Spleen (tissue), 11 donors: ENCODE results near the gene MED26. TPM values are rescaled to one million over a fixed set of nuclear protein-coding genes. Genes with fewer than 3 reads are reported as not detected.
"Not testable (repeated sequence)": the region's sequence is repeated elsewhere in the genome, so short reads cannot be mapped to it uniquely, and the experiment has no call there.

Experiments
- DNase-seq: peaks from one replicate; pipeline ENCODE4 v3.0.0-alpha.2; 2020
- H3K27ac ChIP-seq, 8 donors: fragments of 200-600 bp; sonication (generic) in 7 of 8; 1 replicate in 4 of 8; 2 replicates in 4 of 8; pipeline versions ENCODE4 v1.5.0 to v1.8.0; 2016 to 2021; ENCODE audit warnings: inconsistent platforms in 4 of 8, mild to moderate bottlenecking in 4 of 8, moderate library complexity in 1 of 8
- H3K27me3 ChIP-seq, 7 donors: fragments of 200-600 bp; sonication (generic) in 6 of 7; replicated peaks in 1 of 7; 1 replicate in 4 of 7; 2 replicates in 3 of 7; pipeline versions ENCODE4 v1.5.0 to v1.8.0; 2016 to 2021; ENCODE audit warnings: inconsistent platforms in 3 of 7, mild to moderate bottlenecking in 1 of 7
- H3K36me3 ChIP-seq, 6 donors: fragments of 200-600 bp; sonication (generic) in 5 of 6; 1 replicate in 4 of 6; 2 replicates in 2 of 6; pipeline versions ENCODE4 v1.5.0 to v1.8.0; 2016 to 2021; ENCODE audit warnings: inconsistent platforms in 2 of 6
- H3K4me1 ChIP-seq, 6 donors: fragments of 200-600 bp; sonication (generic) in 5 of 6; 1 replicate in 3 of 6; 2 replicates in 3 of 6; pipeline versions ENCODE4 v1.5.0 to v1.8.0; 2016 to 2021; ENCODE audit warnings: inconsistent platforms in 3 of 6
- H3K4me3 ChIP-seq, 8 donors: fragments of 200-600 bp; sonication (generic) in 7 of 8; 1 replicate in 4 of 8; 2 replicates in 4 of 8; pipeline versions ENCODE4 v1.5.0 to v1.8.0; 2016 to 2021; ENCODE audit warnings: inconsistent platforms in 4 of 8, mild to moderate bottlenecking in 4 of 8, moderate library complexity in 2 of 8
- H3K9me3 ChIP-seq, 8 donors: fragments of 200-600 bp; sonication (generic) in 7 of 8; 1 replicate in 4 of 8; 2 replicates in 4 of 8; pipeline versions ENCODE4 v1.5.0 to v1.8.0; 2016 to 2021; ENCODE audit warnings: inconsistent platforms in 4 of 8
- POLR2A ChIP-seq, 3 donors: fragments of 450-650 bp; IDR thresholded peaks; one replicate each; pipeline ENCODE4 v1.5.1; 2017; ENCODE audit warnings: antibody characterized with exemption in 3 of 3, mild to moderate bottlenecking in 1 of 3
- POLR2AphosphoS5 ChIP-seq, 3 donors: sonication (generic); formaldehyde crosslinking; IDR thresholded peaks; one replicate each; pipeline ENCODE4 v1.5.1; 2017; ENCODE audit warnings: antibody characterized with exemption in 3 of 3
- WGBS, 5 donors: extraction: QIAGEN DNeasy Blood & Tissue Kit in 3 of 5; methylation state at CpG; one replicate each; pipeline versions ENCODE4 v1.1.5 to v1.1.7; 2013 to 2018; 5-methylcytosine and 5-hydroxymethylcytosine counted together
- intact Hi-C: fragments of 100-400 bp; cut with DNase I; formaldehyde crosslinking; loops from one replicate; pipeline ENCODE4 v1.15.0; 2023; ENCODE audit warnings: low total_unique reads
- polyA plus RNA-seq, 3 donors: library from polyadenylated mRNA; stranded (reverse); fragments of 200-250 nt; gene quantifications; one replicate each; pipeline ENCODE4 v1.2.1, GENCODE V29; 2013
- total RNA-seq, 7 donors: library from RNA; depleted of rRNA in 3 of 7; stranded (reverse); fragments of >200 nt in 3 of 7; fragmentation: NEBNext Ultra II Directional in 4 of 7; extraction: Animal tissue kit (Norgen Biotek cat#: 25700) in 4 of 7; gene quantifications; one replicate each; pipeline versions ENCODE4 v1.1.0 to v1.2.1, GENCODE V29; 2016 to 2021
- TF ChIP-seq, protein P1 (sequence below), 11 experiments: fragments of 200-600 bp in 7 of 11; fragments of 450-650 bp in 4 of 11; sonication (generic) in 4 of 11; IDR thresholded peaks in 8 of 11; conservative IDR thresholded peaks in 3 of 11; 1 replicate in 7 of 11; 2 replicates in 4 of 11; pipeline versions ENCODE4 v1.4.0 to v1.8.0; 2016 to 2021; ENCODE audit warnings: antibody characterized with exemption in 11 of 11, inconsistent platforms in 4 of 11, mild to moderate bottlenecking in 1 of 11
- donor health status: healthy with polysubstance abuse.
- donor health status: DM: no; HTN: no; CAD: no; lungs with moderate emphysema.
- donor health status: DM: no; HTN: no; CAD: no.
- donor health status: Bipolar disorder and iron deficiency.
- donor health status: healthy.
- donor health status: DM: no; HTN: no; CAD: no.
- donor health status: DM: yes; HTN: yes; CAD: no.

Gene MED26
- total and polyA plus RNA-seq, 10 donors, result 6.5 to 20.4 (median 15.7) TPM

- WGBS, 5 donors, result 95 to 97% (median 96%) methylated on average over 6 of the region's 6 CpGs
- TF ChIP-seq, protein P1, sequence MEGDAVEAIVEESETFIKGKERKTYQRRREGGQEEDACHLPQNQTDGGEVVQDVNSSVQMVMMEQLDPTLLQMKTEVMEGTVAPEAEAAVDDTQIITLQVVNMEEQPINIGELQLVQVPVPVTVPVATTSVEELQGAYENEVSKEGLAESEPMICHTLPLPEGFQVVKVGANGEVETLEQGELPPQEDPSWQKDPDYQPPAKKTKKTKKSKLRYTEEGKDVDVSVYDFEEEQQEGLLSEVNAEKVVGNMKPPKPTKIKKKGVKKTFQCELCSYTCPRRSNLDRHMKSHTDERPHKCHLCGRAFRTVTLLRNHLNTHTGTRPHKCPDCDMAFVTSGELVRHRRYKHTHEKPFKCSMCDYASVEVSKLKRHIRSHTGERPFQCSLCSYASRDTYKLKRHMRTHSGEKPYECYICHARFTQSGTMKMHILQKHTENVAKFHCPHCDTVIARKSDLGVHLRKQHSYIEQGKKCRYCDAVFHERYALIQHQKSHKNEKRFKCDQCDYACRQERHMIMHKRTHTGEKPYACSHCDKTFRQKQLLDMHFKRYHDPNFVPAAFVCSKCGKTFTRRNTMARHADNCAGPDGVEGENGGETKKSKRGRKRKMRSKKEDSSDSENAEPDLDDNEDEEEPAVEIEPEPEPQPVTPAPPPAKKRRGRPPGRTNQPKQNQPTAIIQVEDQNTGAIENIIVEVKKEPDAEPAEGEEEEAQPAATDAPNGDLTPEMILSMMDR (IDR thresholded peaks at IDR 0.05 in 8 of 11, conservative IDR thresholded peaks at IDR 0.05 in 3 of 11), result no peak
- TF ChIP-seq POLR2AphosphoS5 (IDR thresholded peaks at IDR 0.05), result no peak
- TF ChIP-seq POLR2A (IDR thresholded peaks at IDR 0.05), result no peak
- peaks cover 2 to 100% (median 67%) of the 10 kb centered on the region in 6 donors for H3K36me3 ChIP-seq
- intact Hi-C loops, result no loop called here
- H3K27me3 ChIP-seq, result no peaks in the 10 kb centered on the region
- peaks cover 0 to 21% (median 12%) of the 10 kb centered on the region in 6 donors for H3K4me1 ChIP-seq
- H3K9me3 ChIP-seq, result no peaks in the 10 kb centered on the region
- no peak overlapping the region for H3K27ac ChIP-seq
- no peak overlapping the region for H3K4me3 ChIP-seq
- DNase-seq, result no peak
Measured at GRCh38 chr19:16562608-16563025, 65.4 kb downstream of the MED26 start.

DNA sequence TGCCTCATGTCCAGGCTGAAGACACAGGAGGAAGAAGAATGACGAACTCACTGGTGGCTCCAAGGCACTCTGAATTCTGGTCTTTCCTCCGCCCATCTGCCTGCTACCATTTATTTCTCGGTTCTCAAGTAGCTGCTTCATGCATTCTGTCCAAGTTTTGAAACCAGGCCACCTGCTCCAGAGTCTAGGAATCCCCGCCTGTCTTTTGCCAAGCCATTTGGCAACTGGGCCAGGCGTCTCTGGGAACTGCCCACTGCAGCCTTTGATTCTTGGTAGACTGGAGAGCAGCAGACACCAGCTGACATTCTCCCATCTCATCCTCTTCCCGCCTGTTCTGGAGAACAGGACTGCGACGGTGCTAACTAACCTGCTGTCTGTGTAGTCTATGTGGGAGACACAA is 66.6 kb downstream of the MED26 start:
- peaks cover 2 to 100% (median 64%) of the 10 kb centered on the region in 6 donors for H3K36me3 ChIP-seq
- DNase-seq, result no peak
- no peaks in the 10 kb centered on the region for H3K9me3 ChIP-seq
- TF ChIP-seq, protein P1 (IDR thresholded peaks at IDR 0.05 in 8 of 11, conservative IDR thresholded peaks at IDR 0.05 in 3 of 11), result no peak
- TF ChIP-seq POLR2A (IDR thresholded peaks at IDR 0.05), result no peak
- no peak for TF ChIP-seq POLR2AphosphoS5 (IDR thresholded peaks at IDR 0.05)
- H3K27ac ChIP-seq, result no peak overlapping the region
- H3K4me3 ChIP-seq, result no peak overlapping the region
- intact Hi-C loops, result no loop called here
- H3K27me3 ChIP-seq, result no peaks in the 10 kb centered on the region
- WGBS, 5 donors, result 90 to 97% (median 95%) methylated on average over 8 of the region's 8 CpGs
- peaks cover 0 to 14% (median 8%) of the 10 kb centered on the region in 6 donors for H3K4me1 ChIP-seq

GRCh38 chr19:16559780-16560276 is 68.2 kb downstream of the MED26 start:
- 92 to 96% (median 93%) methylated on average over 10 of the region's 10 CpGs for WGBS, 5 donors
- DNase-seq, result no peak
- no peaks in the 10 kb centered on the region for H3K4me1 ChIP-seq
- peaks cover 2 to 100% (median 68%) of the 10 kb centered on the region in 6 donors for H3K36me3 ChIP-seq
- H3K27me3 ChIP-seq, result no peaks in the 10 kb centered on the region
- intact Hi-C loops, result no loop called here
- H3K9me3 ChIP-seq, result no peaks in the 10 kb centered on the region
- TF ChIP-seq POLR2A (IDR thresholded peaks at IDR 0.05) (no peak), POLR2AphosphoS5 (IDR thresholded peaks at IDR 0.05) (no peak)
- TF ChIP-seq, protein P1 (IDR thresholded peaks at IDR 0.05 in 8 of 11, conservative IDR thresholded peaks at IDR 0.05 in 3 of 11), result no peak
- H3K4me3 ChIP-seq, result no peak overlapping the region
- H3K27ac ChIP-seq, result no peak overlapping the region

DNA sequence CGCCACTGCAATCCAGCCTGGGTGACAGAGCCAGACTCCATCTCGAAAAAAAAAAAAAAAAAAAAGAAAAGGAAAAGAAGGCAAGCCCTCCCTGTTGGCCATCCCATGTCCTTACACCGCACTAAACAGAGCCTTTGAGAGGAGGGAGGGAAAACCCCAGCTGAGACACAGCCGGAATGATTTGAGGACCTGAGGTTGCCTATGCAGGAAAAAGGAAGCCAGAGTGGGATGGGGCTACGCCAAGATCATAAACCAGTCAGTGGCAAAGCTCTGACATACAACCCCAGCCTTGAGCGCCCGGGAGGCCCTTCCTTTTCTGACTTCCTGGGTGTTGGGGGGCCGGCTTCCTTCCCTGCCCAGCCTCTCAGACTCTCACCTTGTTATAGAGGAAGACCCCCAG is 73.2 kb downstream of the MED26 start:
- no peak overlapping the region for H3K4me3 ChIP-seq
- TF ChIP-seq POLR2AphosphoS5 (IDR thresholded peaks at IDR 0.05) (no peak), POLR2A (IDR thresholded peaks at IDR 0.05) (no peak)
- TF ChIP-seq, protein P1 (IDR thresholded peaks at IDR 0.05 in 8 of 11, conservative IDR thresholded peaks at IDR 0.05 in 3 of 11), result no peak
- H3K36me3 ChIP-seq, result peaks cover 2 to 100% (median 62%) of the 10 kb centered on the region in 6 donors
- H3K27me3 ChIP-seq, result no peaks in the 10 kb centered on the region
- no peaks in the 10 kb centered on the region for H3K4me1 ChIP-seq
- 45 to 68% (median 51%) methylated on average over 7 to 8 of the region's 8 CpGs for WGBS, 5 donors
- no peak overlapping the region for H3K27ac ChIP-seq
- no peaks in the 10 kb centered on the region for H3K9me3 ChIP-seq
- intact Hi-C loops, result no loop called here
- no peak for DNase-seq

DNA sequence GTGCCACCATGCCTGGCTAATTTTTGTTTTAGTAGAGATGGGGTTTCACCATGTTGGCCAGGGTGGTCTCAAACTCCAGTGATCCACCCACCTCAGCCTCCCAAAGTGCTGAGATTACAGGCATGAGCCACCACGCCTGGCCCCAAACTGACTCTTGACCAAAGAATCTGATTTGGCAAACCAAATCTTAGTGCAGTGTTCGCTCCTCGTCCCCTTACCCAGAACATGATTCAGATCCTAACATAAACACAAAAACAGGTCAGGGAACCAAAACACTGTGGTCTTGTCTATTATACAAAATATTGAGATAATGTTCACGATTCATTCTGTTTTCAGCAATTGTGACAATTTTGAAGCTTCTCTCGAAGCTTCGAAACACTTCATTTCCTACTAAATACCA is 76.1 kb downstream of the MED26 start:
- H3K36me3 ChIP-seq, result peaks cover 0 to 74% (median 52%) of the 10 kb centered on the region in 6 donors
- DNase-seq, intact Hi-C loops, H3K27ac ChIP-seq, H3K27me3 ChIP-seq, H3K4me3 ChIP-seq, H3K9me3 ChIP-seq: not testable (repeated sequence)
- H3K4me1 ChIP-seq, result peaks cover 0 to 12% (median 3%) of the 10 kb centered on the region in 6 donors
- 94 to 97% (median 95%) methylated on average over 6 of the region's 6 CpGs for WGBS, 5 donors
